Measurements from ENCODE around the gene DHRS7B.

DHRS7B gene

GRCh38 chr17:21149621-21150020 lies 22.9 kb downstream of the DHRS7B start:
- DNase-seq (ENCODE audit: low read depth in 2 of 2, low spot score in 1 of 2): no peak

DNA sequence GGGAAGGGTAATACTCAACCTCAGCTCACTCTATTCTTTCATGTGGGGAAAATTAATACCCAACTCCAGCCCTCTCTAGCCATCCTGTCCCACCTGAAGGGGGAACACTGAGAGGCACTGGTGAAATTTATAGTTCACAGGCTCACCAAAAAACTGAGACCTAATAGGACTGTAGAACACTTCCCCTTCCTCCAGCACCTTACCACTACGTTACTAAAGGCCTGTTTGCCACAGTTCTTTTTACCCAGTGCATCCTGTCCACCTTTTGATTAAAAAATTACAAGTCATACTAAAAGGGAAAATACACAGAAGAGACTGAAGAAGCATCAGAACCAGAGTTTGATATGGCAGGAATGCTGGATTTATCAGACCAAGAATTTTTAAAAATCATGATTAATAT lies 26.0 kb downstream of the DHRS7B start:
- no peak for DNase-seq (ENCODE audit: low read depth in 2 of 2, low spot score in 1 of 2)

DNA sequence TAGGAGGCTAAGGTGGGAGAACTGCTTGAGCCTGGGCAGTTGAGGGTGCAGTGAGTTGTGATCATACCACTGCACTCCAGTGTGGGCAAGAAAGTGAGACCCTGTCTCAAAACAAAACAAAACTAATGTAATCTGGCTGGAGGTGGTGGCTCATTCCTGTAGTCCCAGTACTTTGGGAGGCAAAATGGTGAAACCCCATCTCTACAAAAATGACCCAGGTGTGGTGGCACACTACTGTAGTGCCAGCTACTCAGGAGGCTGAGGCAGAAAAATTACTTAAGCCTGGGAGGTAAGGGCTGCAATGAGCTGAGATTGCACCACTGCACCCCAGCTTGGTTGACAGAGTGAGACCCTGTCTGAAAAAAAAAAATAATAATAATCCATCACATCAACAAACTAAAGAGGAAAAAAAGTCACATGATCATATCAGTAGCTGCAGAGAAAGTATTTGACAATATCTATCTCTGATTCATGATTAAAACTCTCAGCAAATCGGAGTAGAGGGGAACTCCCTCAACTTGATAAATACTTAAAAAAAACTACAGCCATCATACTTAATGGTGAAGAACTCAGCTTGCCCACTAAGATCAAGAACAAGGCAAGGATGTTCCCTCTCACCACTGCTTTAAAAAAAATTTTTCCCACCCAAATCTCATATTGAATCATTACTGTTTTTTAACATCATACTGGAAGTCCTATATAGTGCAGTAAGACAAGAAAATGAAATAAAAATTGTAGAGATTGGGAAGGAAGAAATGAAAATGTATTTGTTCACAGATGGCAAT lies 31.0 kb downstream of the DHRS7B start:
- DNase-seq (ENCODE audit: low read depth in 2 of 2, low spot score in 1 of 2): no peak

- no peak for DNase-seq (ENCODE audit: low read depth in 2 of 2, low spot score in 1 of 2)
Measured at GRCh38 chr17:21160401-21160800, 33.6 kb downstream of the DHRS7B start.

DNA sequence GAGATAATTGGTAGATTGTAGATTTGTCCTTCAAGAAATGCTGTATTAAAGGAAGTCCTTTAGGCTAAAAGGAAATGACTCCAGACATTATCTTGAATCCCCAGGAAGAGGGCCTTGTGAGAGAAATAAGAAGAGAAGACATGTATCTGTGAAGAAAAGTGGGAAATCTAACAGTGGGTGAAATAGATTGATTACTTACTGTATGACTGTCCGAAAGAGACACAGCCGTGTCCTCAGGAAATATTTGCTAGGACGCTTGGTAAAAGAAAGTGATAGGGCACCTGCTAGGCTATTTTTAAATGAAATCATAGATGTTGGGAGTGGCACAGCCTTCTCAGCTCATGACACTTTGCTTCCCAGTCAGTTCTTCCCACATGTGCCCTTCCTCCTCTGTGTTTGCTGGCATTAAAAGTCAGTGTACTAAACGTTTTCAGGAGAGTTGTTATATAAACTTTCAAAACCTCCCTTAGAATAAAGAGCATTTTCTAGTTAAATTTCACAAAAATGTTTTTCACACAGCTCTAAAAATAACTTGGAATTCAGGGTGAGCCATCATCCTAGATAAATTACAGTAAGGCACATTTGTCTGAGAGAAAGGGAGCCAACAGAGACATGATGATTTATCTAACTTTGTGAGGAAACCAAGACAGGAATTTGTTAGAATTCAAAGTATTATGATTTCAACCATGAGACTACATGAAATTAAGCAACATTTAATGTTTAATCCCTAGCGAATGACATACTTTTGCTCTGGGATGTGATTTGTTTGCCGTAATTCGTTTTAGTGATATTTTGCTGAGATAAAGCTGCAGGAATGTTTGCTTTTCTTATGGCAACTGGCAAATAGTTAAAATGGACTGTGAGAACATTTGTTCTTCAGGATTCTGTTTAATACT lies 35.0 kb downstream of the DHRS7B start:
- DNase-seq (ENCODE audit: low read depth in 2 of 2, low spot score in 1 of 2): no peak

DNA sequence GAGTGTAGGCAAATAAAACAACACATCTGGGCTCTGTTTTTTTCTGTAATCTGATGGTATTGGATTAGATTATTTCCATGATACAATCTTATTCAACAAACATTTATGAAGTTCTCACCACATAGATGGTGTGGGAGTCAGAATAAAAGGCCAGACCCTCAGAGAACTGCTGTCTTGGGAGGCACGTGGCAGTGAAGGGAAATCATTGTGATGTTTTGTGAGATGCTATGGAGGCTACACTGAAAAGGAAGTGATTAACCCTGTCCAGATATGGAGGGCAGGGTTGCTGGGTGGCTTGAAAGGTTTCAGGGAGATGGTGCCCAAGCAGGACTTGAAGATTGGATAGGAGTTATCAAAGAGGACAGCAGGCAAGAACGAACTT lies 35.6 kb downstream of the DHRS7B start:
- no peak for DNase-seq (ENCODE audit: low read depth in 2 of 2, low spot score in 1 of 2)

GRCh38 chr17:21163101-21163500 lies 36.3 kb downstream of the DHRS7B start:
- DNase-seq (ENCODE audit: low read depth in 2 of 2, low spot score in 1 of 2): no peak

DNA sequence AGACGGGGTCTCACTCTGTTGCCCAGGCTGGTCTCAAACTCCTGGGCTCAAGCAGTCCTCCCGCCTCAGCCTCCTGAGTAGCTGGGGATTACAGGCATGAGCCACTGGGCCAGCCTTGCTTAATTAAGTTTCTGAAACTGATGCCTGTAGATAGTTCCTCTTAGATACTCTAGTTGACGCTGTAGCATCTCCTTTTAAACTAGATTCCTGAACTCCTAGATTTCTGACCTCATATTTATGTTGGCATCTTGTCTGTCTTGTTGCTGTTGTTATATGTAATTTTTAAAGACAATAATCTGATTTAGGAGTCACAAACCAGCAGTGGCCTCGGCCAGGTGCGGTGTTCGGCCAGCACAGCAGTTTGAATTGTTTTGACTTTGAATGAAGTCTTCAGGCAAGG lies 37.5 kb downstream of the DHRS7B start:
- DNase-seq (ENCODE audit: low read depth in 2 of 2, low spot score in 1 of 2): no peak

GRCh38 chr17:21164620-21165019 lies 37.9 kb downstream of the DHRS7B start:
- DNase-seq (ENCODE audit: low read depth in 2 of 2, low spot score in 1 of 2): no peak

GRCh38 chr17:21165922-21166594 lies 39.3 kb downstream of the DHRS7B start:
- DNase-seq (ENCODE audit: low read depth in 2 of 2, low spot score in 1 of 2): no peak

GRCh38 chr17:21166595-21167210 lies 39.9 kb downstream of the DHRS7B start:
- no peak for DNase-seq (ENCODE audit: low read depth in 2 of 2, low spot score in 1 of 2)

DNA sequence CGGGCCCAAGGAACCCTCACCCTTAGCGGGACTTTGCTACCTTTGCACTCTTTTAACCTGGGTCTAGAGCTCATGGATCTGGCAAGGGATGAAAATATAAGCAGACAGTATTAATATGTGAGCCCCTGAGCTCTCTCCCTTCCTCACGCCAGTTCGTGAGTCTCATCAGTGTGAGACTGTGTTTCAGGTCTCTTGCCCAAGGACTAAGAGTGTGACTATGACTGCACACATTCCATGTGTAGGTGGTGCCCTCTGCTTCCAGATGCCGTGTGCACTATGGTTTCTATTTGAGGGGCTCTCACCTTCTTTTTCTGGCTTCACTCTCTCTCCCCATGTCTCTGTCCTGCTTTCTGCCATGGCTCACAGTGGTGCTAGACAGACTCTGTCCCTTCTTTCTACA lies 40.5 kb downstream of the DHRS7B start:
- DNase-seq (ENCODE audit: low read depth in 2 of 2, low spot score in 1 of 2): no peak

DNA sequence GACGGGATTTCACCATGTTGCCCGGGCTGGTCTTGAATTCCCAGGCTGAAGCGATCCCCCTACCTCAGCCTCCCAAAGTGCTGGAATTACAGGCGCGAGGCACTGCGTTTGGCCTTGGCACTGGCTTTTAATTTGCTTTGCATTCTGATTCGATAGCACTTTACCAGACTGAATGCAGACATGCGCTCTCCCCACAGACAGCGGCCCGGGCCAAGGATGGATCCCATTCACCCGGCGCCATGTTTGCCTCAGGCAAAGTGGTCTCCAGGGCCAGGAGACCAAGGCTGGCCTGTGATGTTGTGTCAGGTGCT lies 41.7 kb downstream of the DHRS7B start:
- no peak for DNase-seq (ENCODE audit: low read depth in 2 of 2, low spot score in 1 of 2)

DNA sequence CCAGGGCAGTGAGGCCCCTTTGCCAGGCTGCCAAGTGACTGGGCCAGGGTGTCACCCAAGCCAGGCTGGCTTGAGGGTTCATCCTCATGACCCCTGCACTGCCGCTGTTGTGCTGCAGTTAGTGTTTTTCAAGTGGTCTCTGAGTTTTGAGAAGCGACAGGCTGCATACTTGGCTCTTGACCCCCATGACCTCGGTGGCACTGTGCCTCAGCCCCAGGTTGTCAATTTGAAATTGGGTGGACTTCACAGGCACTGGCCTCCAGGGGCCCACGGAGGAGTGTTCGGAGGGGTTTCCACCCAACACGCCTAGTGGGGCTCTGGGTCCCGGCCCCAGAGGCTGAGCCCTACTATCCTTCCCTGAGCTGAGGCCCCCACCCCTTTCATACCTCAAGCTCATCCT lies 42.7 kb downstream of the DHRS7B start:
- DNase-seq (ENCODE audit: low read depth in 2 of 2, low spot score in 1 of 2): no peak

DNA sequence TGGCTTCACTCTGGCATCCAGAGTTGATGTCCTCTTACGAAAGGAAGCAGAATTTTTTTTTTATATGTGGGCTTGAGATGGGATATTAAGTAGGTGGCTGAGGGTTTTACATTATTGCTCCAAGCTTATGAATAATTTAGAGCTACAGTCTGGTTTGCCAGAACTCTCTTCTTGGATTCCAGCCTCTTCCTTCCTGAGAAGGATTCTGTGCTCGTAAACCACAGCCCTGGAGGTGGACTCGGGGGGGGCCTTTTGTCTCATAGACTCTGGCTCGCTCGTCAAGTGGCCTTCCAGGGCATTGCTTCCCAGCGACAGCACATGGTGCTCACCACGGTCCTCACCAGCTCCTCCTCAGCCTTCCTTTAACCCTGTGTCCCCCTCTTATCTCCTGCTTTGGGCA lies 44.0 kb downstream of the DHRS7B start:
- DNase-seq (ENCODE audit: low read depth in 2 of 2, low spot score in 1 of 2): no peak

DNA sequence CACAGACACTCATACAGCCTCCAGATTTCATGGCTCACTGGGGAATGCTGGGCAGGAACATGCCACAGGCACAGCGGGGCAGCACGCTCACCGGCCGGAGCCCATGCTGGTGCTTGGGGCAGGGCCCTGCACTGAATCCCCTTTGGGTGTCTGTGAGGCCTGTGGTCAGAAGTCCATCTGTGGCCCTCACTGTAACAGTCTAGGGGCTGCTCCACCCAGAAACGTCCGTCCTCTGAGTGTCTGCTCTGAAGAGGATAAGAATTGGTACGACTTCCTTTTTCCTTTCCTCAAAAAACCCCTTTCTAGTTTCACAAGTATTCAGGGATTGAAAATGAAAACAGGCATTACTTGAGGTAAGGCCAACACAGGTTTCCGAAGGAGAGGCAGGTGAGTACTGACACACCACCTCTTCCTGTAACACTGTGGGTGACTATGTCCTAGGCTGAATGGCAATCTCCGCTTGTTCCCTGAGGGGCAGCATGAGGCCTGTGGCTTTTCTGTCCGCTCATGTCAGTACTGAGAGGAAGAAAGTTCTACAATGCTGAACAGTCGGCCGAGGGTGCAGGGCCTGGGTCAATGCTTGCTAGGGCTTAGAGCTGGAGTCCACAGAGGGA lies 44.7 kb downstream of the DHRS7B start:
- DNase-seq (ENCODE audit: low read depth in 2 of 2, low spot score in 1 of 2): no peak

- DNase-seq (ENCODE audit: low read depth in 2 of 2, low spot score in 1 of 2): no peak
Measured at GRCh38 chr17:21171970-21172510, 45.3 kb downstream of the DHRS7B start.

- no peak for DNase-seq (ENCODE audit: low read depth in 2 of 2, low spot score in 1 of 2)
Measured at GRCh38 chr17:21172846-21173245, 46.1 kb downstream of the DHRS7B start.

DNA sequence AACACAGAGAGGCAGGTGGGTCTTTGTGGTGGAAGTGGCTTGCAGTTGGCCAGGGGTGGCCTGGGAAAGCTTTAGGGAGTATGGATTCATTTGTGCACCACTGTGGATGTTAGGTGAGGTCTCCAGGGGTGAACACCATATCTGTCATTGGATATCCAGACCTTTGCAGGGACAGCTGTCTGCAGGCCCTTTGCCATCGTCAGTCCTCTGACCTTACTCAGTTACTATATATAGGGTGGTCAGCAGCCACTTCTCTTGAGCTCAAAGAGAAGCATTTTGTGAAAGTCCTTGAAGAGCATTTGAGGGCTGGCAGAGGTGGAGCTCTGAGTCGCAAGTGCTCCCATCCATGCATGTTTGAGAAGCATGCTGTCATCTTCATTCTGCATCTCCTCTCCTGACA lies 46.8 kb downstream of the DHRS7B start:
- no peak for DNase-seq (ENCODE audit: low read depth in 2 of 2, low spot score in 1 of 2)

GRCh38 chr17:21174186-21174585 lies 47.4 kb downstream of the DHRS7B start:
- no peak for DNase-seq (ENCODE audit: low read depth in 2 of 2, low spot score in 1 of 2)

GRCh38 chr17:21174713-21175112 lies 47.9 kb downstream of the DHRS7B start:
- no peak for DNase-seq (ENCODE audit: low read depth in 2 of 2, low spot score in 1 of 2)
